Endothelial cell of umbilical vein (primary cell): Measurements from ENCODE around the gene RDH14. TPM values are rescaled to one million over a fixed set of nuclear protein-coding genes. Genes with fewer than 3 reads are reported as not detected.

Source experiments
- BruUV-seq: library from RNA; stranded (reverse); fragments of 400-500 nt; replicated peaks from 2 replicates; lab custom pipeline; 2021; lab: Mats Ljungman, UMichigan
- CTCF ChIA-PET: fragments of 300-600, 350-600 bp; sonication (Branson Sonifier 250); formaldehyde crosslinking; loops from one replicate; lab custom pipeline; 2021; ENCODE audit warnings: antibody characterized with exemption, inconsistent platforms; lab: Charles Lee
- POLR2A ChIA-PET: fragments of 300-600, 350-600 bp; sonication (Branson Sonifier 250); formaldehyde crosslinking; loops from one replicate; lab custom pipeline; 2021; ENCODE audit warnings: antibody characterized with exemption, inconsistent platforms; lab: Charles Lee
- DNase-seq: peaks from one replicate; pipeline ENCODE4 v3.0.0-alpha.2; 2011; ENCODE audit warnings: low read depth, low spot score
- FAIRE-seq: peaks from 2 replicates; lab custom pipeline; 2011; peaks lifted over from hg19 to GRCh38; lab: Jason Lieb, UNC
- H2AFZ ChIP-seq: 2 replicates; pipeline ENCODE4 v1.6.0; 2012; ENCODE audit warnings: low read depth, low read length, control low read depth, inconsistent platforms
- H3K27ac ChIP-seq: 2 replicates; pipeline ENCODE4 v1.5.1; 2011; ENCODE audit warnings: low read depth, mild to moderate bottlenecking, control low read depth, low read length, moderate library complexity; ENCODE audit not compliant: insufficient read depth
- H3K27me3 ChIP-seq, 2 experiments: 2 replicates each; pipeline versions ENCODE4 v1.6.0 to v1.6.1; 2011; ENCODE audit warnings: low read length in 2 of 2, mixed read lengths in 1 of 2; ENCODE audit not compliant: control insufficient read depth in 2 of 2, insufficient read depth in 2 of 2
- H3K36me3 ChIP-seq, 2 experiments: 2 replicates in 1 of 2; 3 replicates in 1 of 2; pipeline ENCODE4 v1.5.1; 2011; ENCODE audit warnings: low read length in 2 of 2, mild to moderate bottlenecking in 1 of 2, moderate library complexity in 1 of 2; ENCODE audit not compliant: control insufficient read depth in 2 of 2, insufficient read depth in 2 of 2; ENCODE audit errors: extremely low read depth in 1 of 2
- H3K4me1 ChIP-seq: 3 replicates; pipeline ENCODE4 v1.5.1; 2011; ENCODE audit warnings: mild to moderate bottlenecking, low read length; ENCODE audit not compliant: control insufficient read depth, insufficient read depth; ENCODE audit errors: extremely low read depth
- H3K4me2 ChIP-seq: 2 replicates; pipeline ENCODE4 v1.6.1; 2011; ENCODE audit warnings: low read length, control low read depth, mixed read lengths; ENCODE audit not compliant: insufficient read depth
- H3K4me3 ChIP-seq, 3 experiments: fragments of 200-600 bp in 1 of 3; sonication (generic), shearing (Covaris generic) in 1 of 3; replicated peaks in 1 of 3; 2 replicates each; pipeline ENCODE4 v1.5.1; 2011 to 2016; ENCODE audit warnings: control low read depth in 3 of 3, low read length in 3 of 3, mild to moderate bottlenecking in 2 of 3, inconsistent platforms in 1 of 3, low read depth in 1 of 3, moderate library complexity in 1 of 3; ENCODE audit not compliant: insufficient read depth in 1 of 3
- H3K79me2 ChIP-seq: 2 replicates; pipeline ENCODE4 v1.6.0; 2012; ENCODE audit warnings: low read length, inconsistent platforms; ENCODE audit not compliant: control insufficient read depth, insufficient read depth
- H3K9ac ChIP-seq: replicated peaks from 2 replicates; pipeline ENCODE3; 2011; ENCODE audit warnings: low read length, control low read depth; ENCODE audit not compliant: insufficient read depth; ENCODE audit errors: extremely low read depth
- H3K9me1 ChIP-seq: replicated peaks from 3 replicates; pipeline ENCODE4 v1.6.0; 2011; ENCODE audit warnings: mild to moderate bottlenecking, low read length; ENCODE audit not compliant: control insufficient read depth, insufficient read depth; ENCODE audit errors: extremely low read depth
- H3K9me3 ChIP-seq: replicated peaks from 2 replicates; pipeline ENCODE4 v1.5.1; 2012; ENCODE audit warnings: low read length, inconsistent platforms; ENCODE audit not compliant: control insufficient read depth, insufficient read depth
- H4K20me1 ChIP-seq: replicated peaks from 2 replicates; pipeline ENCODE3; 2011; ENCODE audit warnings: mild to moderate bottlenecking, low read length; ENCODE audit not compliant: control insufficient read depth, insufficient read depth; ENCODE audit errors: extremely low read depth
- CTCF ChIP-seq, 2 donors: IDR thresholded peaks; 1 replicate in 1 of 2; 2 replicates in 1 of 2; pipeline ENCODE4 v1.5.1; 2011; ENCODE audit warnings: low read length in 2 of 2, mild to moderate bottlenecking in 2 of 2, moderate library complexity in 2 of 2, control low read depth in 1 of 2, inconsistent platforms in 1 of 2, low read depth in 1 of 2; ENCODE audit not compliant: insufficient read depth in 1 of 2; ENCODE audit errors: extremely low read depth in 1 of 2
- EZH2 ChIP-seq: IDR thresholded peaks from 2 replicates; pipeline ENCODE4 v1.6.1; 2012; ENCODE audit warnings: borderline replicate concordance, low read depth, mild to moderate bottlenecking, moderate library complexity, low read length, inconsistent platforms; ENCODE audit not compliant: severe bottlenecking
- FOS ChIP-seq: IDR thresholded peaks from 2 replicates; pipeline ENCODE4 v1.6.1; 2011; ENCODE audit warnings: mild to moderate bottlenecking, low read length, moderate library complexity, borderline replicate concordance; ENCODE audit not compliant: insufficient read depth
- JUN ChIP-seq: IDR thresholded peaks from 2 replicates; pipeline ENCODE4 v1.6.1; 2011; ENCODE audit warnings: borderline replicate concordance, low read depth; ENCODE audit not compliant: insufficient read length, insufficient read depth
- MYC ChIP-seq: IDR thresholded peaks from one replicate; pipeline ENCODE4 v1.6.1; 2011; ENCODE audit warnings: mild to moderate bottlenecking, low read depth, low read length
- POLR2AphosphoS5 ChIP-seq: IDR thresholded peaks from 2 replicates; pipeline ENCODE4 v1.6.1; 2012; ENCODE audit warnings: low read depth, mild to moderate bottlenecking, control low read depth, low read length, moderate library complexity; ENCODE audit not compliant: insufficient read depth
- dilution Hi-C: fragments of 300-500 bp; cut with MboI; formaldehyde crosslinking; loops from one replicate; pipeline ENCODE4 v1.15.0; 2019; ENCODE audit warnings: low sequenced_read_pairs; ENCODE audit not compliant: extremely low pct_ligation_motif_present
- intact Hi-C: fragments of 100-400 bp; cut with micrococcal nuclease; formaldehyde crosslinking; loops from one replicate; pipeline ENCODE4 v1.10.0; 2022
- polyA plus RNA-seq, 4 experiments: library from polyadenylated mRNA; depleted of rRNA in 3 of 4; stranded (reverse) in 3 of 4; unstranded in 1 of 4; fragments of >200 nt; gene quantifications; 2 replicates each; pipeline versions ENCODE4 v1.2.1 to v1.2.3, GENCODE V29; 2011 to 2012; ENCODE audit warnings: missing spikeins in 1 of 4
- total RNA-seq: library from RNA; stranded (reverse); gene quantifications from 2 replicates; pipeline ENCODE4 v1.2.3, GENCODE V29; 2021
- TF ChIP-seq, protein P1 (sequence below): IDR thresholded peaks from 2 replicates; pipeline ENCODE4 v1.6.1; 2011; ENCODE audit not compliant: insufficient read depth, insufficient read length

Gene RDH14
- total and polyA plus RNA-seq, 2 donors (not counting 3 experiments of a cell fraction or from before 2014, with no cell fraction given) = 8.8 to 12.4 TPM

DNA sequence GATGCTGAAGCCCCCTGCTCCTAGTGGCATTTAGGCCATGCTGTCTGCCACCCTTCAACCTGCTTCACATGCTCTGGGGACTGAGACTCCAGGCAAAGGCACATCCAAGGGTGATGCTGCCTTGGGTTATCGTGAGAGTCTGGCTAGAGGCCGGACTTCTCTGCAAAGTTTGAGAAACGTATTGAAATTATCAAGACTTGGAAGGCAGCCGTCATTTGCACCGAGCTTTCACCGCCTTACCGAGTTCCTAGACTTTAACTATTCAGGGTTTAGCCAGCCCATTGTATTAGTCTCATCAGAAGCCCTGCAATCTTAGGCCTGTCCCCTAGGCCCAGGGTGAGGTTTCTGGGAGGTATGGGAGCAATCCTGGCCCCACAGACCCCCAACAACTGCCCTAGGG is 34.0 kb downstream of the RDH14 start:
- no peak overlapping the region for H3K27ac ChIP-seq
- H2AFZ ChIP-seq = no peak overlapping the region
- no peak overlapping the region for H3K9ac ChIP-seq
- FAIRE-seq (no peak), DNase-seq (no peak)
- no peaks in the 10 kb centered on the region for H3K9me1 ChIP-seq
- H3K27me3 ChIP-seq = no peaks in the 10 kb centered on the region
- no peaks in the 10 kb centered on the region for H3K4me1 ChIP-seq
- no peaks in the 10 kb centered on the region for H4K20me1 ChIP-seq
- no TSS peak for BruUV-seq
- H3K79me2 ChIP-seq = no peaks in the 10 kb centered on the region
- ChIA-PET POLR2A (no interaction called here), CTCF (interaction anchor here (1.6 kb wide), 1 partner anchor 1336 kb away, joined by 3 read pairs; no protein-coding TSS in a partner anchor)
- no peak for TF ChIP-seq FOS
- TF ChIP-seq MYC = no peak
- TF ChIP-seq EZH2 = no peak
- TF ChIP-seq CTCF (IDR thresholded peaks at IDR 0.05; ENCODE audit: extremely low read depth in 1 of 2, insufficient read depth in 1 of 2, low read depth in 1 of 2, low read length in 2 of 2) = no peak
- TF ChIP-seq, protein P1, sequence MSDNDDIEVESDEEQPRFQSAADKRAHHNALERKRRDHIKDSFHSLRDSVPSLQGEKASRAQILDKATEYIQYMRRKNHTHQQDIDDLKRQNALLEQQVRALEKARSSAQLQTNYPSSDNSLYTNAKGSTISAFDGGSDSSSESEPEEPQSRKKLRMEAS = no peak
- TF ChIP-seq JUN = no peak
- TF ChIP-seq POLR2AphosphoS5 = no peak
- no peaks in the 10 kb centered on the region for H3K9me3 ChIP-seq
- H3K36me3 ChIP-seq = no peaks in the 10 kb centered on the region
- H3K4me2 ChIP-seq = no peak overlapping the region
- no peak overlapping the region for H3K4me3 ChIP-seq
- dilution Hi-C loops = no loop called here
- intact Hi-C loops = loop anchor here (10.0 kb wide), 1 partner anchor 348 kb away; no protein-coding TSS in a partner anchor
